A549 (cell line): ENCODE measurements around the gene AKAP10.

Source experiments
- CTCF ChIP-seq: fragments of >200 bp; sonication (Bioruptor Twin); formaldehyde crosslinking; IDR thresholded peaks from 3 replicates; pipeline ENCODE4 v1.5.1; 2016
- JUNB ChIP-seq: fragments of >200 bp; sonication (Bioruptor Twin); formaldehyde crosslinking; IDR thresholded peaks from 2 replicates; pipeline ENCODE4 v1.6.1; 2016
- POLR2A ChIP-seq: IDR thresholded peaks from 2 replicates; pipeline ENCODE4 v1.6.1; 2012; ENCODE audit warnings: mild to moderate bottlenecking, low read length
- SMC3 ChIP-seq: fragments of >200 bp; sonication (Bioruptor Twin); formaldehyde crosslinking; IDR thresholded peaks from 3 replicates; pipeline ENCODE4 v1.6.1; 2018; ENCODE audit warnings: inconsistent platforms

- TF ChIP-seq POLR2A, result no peak
- TF ChIP-seq CTCF, result no peak
- no peak for TF ChIP-seq JUNB
- no peak for TF ChIP-seq SMC3
Measured at GRCh38 chr17:19991252-19991885, 13.7 kb upstream of the AKAP10 start.
